Measurements from ENCODE around the gene FASTKD2.
A peak's percentile ranks its signal among the peaks of the same experiment; 100 is the strongest.

The FASTKD2 gene

DNA sequence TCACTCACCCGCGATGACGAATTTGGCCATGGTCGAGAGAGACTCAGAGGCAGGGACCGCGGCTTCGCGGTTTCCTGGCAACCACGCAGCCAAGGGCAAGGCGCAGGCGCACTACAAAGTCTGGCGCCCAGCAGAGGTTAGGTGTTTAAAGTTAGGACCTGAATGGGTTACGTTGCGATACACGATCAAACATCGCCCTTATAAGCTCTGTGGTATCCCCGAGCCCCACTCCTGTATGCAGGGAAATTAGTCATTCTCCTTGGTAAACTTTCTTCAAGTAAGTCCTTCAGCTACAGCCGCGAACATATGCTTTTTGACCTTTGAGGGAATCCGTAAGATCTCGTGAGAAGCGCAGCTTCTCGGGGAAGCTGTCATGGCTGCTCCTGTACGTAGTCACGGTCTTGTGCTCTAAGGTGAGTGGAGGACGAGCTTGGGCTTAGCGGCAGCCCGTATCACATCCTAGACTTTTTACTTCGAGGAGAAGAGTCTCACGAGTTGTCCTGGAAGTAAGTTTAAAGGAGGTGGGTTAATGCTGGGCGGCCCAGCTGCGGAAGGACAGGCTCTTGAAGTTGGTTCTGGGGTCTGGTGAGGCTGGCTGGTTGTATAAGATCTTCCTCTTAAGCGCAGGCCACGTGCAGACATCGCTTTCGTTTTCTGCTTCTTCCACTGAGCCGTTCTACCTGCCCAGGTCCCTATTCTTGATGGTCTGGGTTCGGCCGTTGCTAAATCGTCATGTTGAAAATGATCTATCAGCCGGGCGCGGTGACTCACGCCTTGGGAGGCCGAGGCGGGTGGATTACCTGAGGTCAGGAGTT, at the start of gene FASTKD2, which contains the start of gene MDH1B:
TSS of gene FASTKD2 (plus strand) at position 365 of the 815 bp plus-strand sequence. CDS start 1,088 bp downstream, outside the sequence.
TSS of gene MDH1B (minus strand) at position 87 of the 815 bp plus-strand sequence. CDS start at position 30, 57 bp downstream.
- DNase-seq (ENCODE audit: low read depth), result peak; percentile 77

DNA sequence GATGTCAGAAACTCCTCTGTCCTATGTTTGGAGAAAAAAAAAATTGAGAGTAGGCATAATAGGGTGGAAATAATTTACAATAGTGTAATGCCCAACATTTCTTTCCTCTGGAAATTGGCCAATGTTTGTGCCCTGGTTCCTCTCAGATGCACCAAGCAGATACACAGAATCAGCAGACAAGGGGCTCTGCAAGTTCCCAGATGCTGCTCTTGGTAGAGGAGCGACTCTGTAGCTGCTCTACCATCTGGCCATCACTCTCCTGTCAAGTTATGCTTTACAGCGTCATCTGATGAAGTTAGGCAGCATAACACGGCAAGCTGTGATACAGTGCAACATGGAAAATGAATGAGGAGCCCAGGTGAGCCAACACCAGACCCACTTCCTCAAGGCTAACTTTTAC, 48.8 kb upstream of the FASTKD2 start:
- no peak for DNase-seq (ENCODE audit: low read depth)

DNA sequence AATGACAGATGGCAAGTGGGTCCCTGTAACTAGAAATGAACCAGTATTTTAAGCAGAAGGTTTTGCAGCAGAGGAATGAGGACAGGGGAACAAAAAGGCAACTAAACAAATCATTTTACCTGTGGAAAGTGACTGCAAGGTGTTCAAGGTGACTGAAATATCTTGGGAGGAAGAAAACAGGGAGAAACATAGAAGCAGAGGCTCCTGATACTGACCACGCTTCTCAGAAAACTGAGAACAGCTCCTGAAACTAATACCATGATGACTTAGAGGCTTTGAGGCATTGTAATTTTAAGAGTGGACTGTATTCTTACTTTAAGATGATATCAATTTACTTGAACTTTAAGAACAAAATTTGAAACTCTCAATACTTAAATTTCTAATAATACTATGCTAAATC, 47.1 kb upstream of the FASTKD2 start, which contains the start of gene DYTN:
TSS of gene DYTN (minus strand) at position 101 of the 400 bp plus-strand sequence. CDS start 117 bp downstream, outside the sequence.
- DNase-seq (ENCODE audit: low read depth), result no peak

DNA sequence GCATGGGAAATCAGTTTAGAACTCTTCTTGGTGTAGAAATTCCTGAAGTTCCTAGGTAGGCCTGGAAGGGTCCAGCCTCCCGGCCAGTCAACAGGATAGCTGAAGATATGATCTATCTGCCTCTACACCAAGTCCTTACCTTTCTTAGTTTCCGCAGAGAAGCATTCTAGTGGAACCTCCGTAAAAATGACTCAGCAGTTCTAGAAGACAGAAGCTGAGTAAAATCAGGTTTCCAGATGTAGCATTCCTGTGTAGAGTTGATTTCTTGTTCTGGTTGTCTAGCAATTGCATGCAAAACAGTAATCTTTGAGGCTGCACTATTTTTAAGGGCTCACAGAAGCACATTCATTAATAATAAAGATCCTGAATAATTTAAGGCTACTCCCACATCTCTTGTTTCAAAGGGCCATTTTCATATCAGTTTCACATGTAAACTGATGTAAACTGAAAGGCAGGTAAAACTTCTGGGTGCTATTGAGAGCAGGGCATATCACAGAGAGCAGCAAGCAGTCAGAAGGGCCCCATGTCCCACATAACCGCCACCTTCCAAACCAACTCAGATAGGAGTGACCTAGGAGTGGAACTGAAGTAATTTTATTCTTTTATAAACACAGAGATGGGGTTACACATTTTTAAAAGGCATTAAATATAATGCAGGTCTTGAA, 44.0 kb upstream of the FASTKD2 start:
- DNase-seq (ENCODE audit: low read depth), result no peak

DNA sequence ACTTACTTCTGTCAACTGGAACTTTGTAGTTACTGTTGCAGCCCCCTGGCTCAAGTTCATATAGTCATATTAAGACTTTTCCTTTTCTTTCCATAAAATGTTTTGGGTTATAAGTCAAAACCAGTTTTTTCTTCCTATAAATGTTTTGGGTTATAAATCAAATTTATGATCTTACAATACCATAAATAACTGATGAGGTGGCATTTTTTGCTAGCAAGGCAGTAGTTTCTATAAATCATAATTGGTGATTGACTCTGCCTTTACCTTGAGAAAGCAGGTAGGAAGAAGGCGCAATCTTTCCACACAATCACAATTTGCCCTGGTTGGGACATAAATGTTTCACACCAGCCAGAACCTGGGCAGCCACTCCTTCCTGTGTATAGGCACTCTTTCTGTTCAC, 42.1 kb upstream of the FASTKD2 start:
- no peak for DNase-seq (ENCODE audit: low read depth)

DNA sequence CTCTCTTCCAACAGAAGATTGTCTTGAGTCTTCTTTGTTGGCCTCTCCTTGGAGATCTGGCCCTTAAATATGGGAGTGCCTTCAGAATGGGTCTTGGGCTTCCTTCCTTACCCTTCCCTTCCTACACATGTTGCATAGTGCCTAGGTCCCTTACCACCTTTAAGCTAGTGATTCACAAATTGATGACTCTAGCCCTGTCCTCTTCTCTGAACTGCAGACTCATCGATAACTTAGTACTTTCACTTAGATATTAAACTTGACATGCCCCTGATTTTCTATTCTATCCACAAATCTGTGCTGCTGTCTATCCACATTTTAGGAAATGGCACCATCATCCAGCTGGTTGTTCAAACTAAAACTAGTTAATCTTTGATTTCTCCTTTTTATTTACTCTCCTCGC, 38.1 kb upstream of the FASTKD2 start:
- DNase-seq (ENCODE audit: low read depth), result no peak

DNA sequence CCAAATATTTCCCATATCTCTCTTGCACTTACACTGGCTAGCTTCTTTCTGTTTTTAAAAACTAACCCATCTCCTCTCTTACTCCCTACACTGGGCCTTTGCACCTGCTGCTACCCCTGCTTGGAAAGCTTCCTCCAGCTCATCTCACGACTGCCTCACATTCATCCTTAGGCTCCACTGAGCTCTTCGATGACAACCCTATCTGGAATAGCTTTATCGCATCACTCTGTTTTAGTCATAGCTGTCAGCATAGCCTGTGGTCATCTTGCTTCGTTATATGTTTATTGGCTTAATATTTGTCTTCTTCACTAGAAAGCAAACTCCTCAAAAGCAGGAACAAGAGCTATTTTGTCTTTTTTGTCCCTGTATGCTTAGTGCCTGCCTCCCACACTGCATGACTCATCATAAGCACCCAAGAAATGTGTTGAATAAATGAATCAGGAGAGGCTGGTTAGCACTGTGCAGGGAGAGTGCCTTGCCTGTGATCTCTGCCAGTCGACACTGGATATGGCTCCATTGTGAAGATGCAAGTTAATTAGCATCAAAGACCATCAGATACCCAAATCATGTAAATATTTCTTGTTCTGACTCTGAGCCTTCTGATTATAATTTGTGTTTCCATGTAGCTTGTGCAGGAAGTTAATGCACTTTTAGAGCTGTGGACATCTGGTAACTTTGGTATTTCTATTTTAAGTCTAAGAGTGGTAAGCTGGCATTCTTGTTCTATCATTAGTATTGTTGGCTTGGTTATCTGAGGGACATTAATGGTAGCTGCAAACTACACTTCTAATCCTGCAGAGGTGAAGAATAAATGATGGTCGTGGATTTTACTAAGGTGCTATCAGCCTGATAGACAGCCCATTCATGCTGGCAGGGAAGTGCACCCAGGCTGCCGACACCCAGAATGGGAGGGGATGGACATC, 36.9 kb upstream of the FASTKD2 start:
- DNase-seq (ENCODE audit: low read depth), result no peak

DNA sequence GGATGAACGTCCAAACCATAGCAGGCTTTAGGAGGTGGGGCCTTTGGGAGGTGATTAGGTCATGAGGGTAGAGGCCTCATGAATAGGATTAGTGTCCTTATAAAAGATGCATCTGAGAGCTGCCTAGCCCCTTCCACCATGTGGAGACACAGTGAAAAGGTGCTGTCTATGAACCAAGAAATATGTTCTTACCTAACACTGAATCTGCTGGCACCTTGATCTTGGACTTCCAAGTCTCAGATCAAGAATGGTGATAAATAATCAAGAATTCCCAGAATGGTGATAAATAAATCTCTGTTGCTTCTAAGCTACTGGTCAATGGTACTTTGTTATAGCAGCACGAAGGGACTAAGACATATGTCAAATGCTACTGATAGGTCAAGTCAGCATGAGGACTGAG, 32.1 kb upstream of the FASTKD2 start:
- DNase-seq (ENCODE audit: low read depth), result no peak

DNA sequence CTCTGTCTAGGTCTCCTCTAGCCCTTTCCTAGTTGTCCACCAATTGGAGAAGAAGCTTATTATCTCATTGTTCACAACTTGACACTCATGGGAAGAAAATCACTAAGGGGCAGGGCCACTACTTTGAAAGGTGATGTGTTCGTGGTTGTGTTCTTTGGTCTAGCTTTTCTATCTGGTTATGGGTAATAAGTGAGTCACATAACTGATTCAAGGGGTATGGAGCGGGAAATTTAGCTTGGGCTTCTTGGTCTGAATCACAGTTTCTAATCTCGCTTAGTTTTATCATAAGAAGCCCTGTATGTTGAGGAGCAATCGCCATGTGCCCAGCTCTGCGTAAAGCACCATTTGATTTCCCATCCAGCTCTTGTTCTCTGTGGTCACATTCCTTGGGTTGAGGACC, 28.5 kb upstream of the FASTKD2 start:
- no peak for DNase-seq (ENCODE audit: low read depth)

DNA sequence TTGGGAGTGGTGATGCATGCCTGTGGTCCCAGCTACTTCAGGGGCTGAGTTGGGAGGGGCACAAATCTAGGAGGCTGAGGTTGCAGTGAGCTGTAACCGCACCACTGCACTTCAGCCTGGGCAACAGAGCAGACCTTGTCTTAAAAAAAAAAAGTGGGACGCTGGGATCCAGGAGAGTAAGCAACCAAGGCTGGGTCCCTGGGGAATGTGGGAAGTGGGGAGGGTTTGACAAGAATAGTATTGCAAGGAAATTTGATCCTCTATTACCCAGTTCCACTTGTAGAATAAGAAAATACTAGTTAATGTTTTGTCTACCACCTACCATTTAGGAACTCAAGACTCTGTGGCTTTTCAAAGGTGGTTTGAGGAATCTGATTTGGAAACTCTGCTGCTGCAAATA, 26.1 kb upstream of the FASTKD2 start:
- no peak for DNase-seq (ENCODE audit: low read depth)

DNA sequence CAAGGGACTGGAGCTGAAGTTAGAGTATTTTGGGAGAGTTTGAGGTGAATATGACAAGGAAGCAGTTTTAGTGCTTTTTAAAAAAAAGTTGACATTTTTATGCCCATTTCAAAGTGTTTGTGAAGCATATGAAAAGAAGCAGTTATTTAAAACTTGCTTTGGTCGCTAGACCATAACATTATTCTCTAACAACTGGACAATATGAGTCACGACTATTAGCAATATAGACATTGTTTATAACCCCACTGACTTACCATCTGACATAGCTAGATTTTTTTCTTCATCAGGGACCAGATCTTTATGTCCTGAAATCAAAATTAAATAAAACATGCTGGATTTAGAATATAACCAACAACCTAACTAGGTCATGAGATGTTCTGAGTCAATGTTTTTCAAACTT, 24.6 kb upstream of the FASTKD2 start:
- DNase-seq (ENCODE audit: low read depth), result no peak

DNA sequence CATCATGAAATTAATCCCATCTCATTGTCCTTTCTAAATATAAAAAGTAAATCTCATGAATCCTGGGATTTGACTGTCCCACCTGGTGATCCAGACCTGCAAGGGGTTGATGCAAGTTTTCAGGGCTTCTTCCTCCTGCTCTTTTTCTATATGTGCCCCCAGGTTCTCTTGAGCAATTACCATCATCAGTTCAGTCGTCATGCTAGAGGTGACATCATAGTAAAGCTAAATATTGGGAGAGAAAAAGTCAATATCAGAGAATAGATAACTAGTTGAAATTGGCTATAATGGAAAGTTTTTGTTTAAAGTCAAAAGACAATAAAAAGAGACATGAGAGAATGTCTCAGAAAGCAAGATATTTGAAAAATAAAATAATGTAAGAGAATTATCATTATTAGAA, 8.6 kb upstream of the FASTKD2 start:
- no peak for DNase-seq (ENCODE audit: low read depth)

DNA sequence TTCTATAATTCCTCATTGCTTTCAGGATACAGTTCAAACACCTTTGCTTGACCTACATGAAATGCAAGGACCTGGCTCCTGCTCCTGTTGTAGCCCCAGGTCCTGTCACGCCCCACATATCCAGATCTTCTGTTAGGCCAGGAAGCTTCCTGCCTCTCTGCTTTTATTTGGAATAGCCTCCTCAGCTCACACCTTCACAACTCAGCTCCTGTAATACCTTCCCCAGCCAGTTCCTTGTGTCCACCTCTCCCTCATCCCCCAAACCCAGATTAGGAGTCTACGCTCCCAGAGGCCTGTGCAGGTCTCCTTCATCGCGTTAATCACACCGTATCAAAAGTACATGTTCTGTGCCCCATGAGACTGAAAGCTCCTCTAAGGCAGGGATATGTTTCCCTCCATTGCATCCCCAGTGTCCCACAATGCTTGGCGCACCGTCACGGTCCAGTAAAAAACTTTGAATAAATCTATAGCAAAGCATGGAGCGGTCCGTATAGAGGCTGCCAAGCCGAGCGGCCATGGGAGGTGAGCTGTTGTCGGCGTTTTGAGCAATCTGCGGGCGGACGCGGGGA, 649 bp upstream of the FASTKD2 start:
- no peak for DNase-seq (ENCODE audit: low read depth)

DNA sequence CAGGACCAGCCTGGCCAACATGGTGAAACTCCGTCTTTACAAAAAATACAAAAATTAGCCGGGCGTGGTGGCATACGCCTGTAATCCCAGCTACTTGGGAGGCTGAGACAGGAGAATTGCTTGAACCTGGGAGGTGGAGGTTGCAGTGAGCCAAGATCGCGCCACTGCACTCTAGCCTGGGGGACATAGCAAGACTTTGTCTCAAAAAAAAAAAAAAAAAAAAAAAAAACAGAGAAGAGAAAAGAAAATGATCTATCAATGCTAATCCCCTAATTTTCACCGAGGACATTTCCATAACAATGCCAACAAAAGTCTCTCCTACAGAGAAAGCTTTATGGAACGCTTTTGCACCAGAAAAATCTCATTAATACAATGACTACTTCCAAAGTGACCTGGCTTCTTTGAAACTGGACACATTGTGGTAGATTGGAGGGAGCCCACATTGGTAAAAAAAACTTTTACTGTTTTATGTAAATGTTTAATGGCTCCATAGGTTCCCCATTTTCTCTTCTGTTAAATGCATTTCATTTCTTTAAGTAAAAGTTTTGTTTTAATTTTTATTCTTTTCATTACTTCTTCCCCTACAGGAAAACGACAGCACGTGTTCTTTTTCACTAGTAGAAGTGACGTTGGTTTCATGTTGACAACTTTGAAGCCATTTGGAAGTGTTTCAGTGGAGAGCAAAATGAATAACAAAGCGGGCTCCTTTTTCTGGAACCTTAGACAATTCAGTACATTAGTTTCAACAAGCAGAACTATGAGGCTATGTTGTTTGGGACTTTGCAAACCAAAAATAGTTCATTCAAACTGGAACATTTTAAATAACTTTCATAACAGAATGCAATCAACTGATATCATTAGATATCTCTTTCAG, 888 bp downstream of the FASTKD2 start:
- DNase-seq (ENCODE audit: low read depth), result no peak

DNA sequence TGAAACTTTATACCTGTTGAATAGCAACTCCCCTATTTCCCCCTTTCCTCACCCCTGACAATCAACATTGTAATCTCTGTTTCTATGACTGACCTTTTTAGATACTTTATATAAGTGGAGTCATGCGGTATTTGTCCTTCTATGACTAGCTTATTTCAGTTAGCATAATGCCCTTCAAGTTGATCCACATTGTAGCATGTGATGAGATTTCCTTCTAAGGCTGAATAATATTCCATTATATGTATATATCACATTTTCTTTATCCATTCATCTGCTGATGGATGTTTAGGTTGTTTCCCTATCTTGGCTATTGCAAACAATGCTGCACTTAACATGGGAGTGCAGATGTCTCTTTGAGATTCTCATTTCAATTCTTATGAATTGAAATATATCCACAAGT, 9.5 kb downstream of the FASTKD2 start:
- no peak for DNase-seq (ENCODE audit: low read depth)

DNA sequence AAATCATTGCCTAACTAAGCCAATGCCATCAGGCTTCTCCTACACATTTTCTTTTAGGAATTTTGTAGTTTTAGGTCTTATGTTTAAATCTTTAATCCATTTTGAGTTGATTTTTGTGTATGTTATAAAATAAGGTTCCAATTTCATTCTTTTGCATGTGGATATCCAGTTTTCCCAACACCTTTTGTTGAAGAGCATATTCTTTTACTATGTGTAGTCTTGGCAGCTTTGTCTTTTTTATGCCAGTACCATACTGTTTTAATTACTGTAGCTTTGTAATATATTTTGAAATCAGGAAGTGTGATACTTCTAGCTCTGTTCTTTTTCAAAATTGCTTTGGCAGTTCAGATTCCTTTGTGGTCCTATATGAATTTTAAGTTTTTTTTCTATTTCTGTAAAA, 11.0 kb downstream of the FASTKD2 start:
- no peak for DNase-seq (ENCODE audit: low read depth)

DNA sequence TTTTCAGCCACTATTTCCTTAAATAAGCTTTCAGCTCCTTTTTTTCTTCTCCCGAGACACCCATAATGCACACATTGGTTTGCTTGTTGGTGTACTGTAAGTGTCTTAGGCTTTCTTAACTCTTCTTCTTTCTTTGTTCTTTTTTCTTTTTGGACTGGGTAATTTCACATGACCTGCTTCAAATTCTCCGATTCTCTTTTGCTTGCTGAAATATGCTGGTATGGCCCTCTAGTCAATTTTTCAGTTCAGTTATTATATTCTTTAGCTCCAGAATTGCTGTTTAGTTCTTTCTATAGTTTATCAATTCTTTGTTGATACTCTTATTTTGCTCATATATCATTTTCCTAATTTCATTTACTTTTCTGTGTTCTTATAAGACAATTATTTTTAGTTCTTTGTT, 15.3 kb downstream of the FASTKD2 start:
- DNase-seq (ENCODE audit: low read depth), result no peak

DNA sequence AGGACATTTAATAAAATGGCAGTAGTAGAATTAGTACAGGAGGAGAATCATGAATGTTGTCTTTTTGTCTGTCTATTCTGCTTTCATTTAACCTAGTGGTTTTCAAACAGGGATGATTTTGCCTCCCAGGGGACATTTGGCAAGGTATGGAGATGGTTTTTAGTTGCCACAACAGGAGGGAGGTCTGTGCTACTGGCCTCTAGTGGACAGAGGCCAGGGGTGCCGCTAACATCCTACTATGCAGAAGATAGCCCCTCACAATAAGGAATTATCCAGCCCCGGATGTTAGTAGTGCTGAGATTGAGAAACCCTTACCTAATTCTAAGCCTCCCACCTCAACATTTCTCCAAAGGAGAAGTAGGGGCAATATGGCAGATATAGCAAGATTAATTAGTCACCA, 18.3 kb downstream of the FASTKD2 start:
- DNase-seq (ENCODE audit: low read depth), result no peak

DNA sequence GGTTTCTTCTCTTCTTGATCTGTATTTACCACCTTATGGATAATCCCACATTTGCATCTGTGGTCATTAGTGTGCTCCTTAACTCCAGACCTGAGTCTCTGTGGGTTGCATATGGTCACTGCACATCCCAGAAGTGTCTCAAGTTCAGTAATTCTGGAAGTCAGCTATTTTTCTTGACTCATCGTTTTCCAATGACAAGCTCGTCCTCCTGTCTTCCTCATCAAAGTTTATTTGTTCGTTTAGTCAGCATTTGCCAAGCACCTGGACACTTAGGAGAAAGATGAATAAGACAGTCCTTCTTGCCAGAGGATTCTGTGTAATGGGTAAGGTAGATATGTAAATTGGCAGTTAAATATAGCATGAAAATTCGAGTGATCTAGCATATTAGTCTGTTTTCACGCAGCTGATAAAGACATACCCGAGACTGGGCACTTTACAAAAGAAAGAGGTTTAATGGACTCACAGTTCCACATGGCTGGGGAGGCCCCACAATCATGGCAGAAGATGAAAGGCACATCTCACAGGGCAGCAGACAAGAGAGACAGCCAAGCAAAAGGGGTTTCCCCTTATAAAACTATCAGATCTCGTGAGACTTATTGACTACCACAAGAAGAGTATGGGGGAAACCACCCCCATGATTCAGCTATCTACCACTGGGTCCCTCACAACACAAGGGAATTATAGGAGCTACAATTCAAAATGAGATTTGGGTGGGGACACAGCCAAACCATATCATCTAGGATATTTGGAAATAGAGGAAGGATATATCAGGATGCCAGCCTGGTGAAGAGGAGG, 19.4 kb downstream of the FASTKD2 start:
- DNase-seq (ENCODE audit: low read depth), result no peak

DNA sequence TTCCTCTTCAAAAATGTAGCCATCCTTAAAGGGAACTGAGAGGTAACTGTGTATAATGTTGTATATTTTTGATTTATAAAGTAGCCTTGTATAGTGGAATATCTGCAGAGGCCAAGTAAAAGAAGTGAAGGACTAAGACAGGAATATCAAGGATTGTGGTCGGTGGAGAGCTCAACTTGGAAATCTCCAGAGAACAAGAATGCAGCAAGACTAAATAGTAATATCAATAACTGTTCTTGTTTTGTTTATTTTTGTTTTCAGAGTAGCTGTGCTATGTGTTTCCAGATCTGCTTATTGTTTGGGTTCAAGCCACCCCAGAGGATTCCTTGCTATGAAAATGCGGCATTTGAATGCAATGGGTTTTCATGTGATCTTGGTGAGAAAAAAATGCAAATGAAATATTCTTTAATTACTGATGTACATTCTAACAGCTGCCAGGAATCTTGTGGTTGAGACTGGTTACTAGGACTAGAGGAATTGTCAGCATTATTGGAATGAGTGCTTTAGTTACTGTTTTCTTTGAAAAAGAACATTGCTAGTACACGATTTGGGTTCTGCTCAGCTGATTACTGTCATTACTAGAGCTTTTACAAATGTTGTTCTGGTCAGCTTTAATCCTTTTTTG, 25.0 kb downstream of the FASTKD2 start:
- no peak for DNase-seq (ENCODE audit: low read depth)
